K562 (cell line): ENCODE results near the gene FYTTD1. TPM values are rescaled to one million over a fixed set of nuclear protein-coding genes. Genes with fewer than 3 reads are reported as not detected.
A peak's percentile ranks its signal among the peaks of the same experiment; 100 is the strongest.

ENCODE experiments used
- CGGBP1 ChIP-seq: fragments of 250-450 bp; sonication (Bioruptor Pico); IDR thresholded peaks from 2 replicates; pipeline ENCODE4 v1.9.0; 2021; ENCODE audit warnings: mild to moderate bottlenecking
- CHCHD3 ChIP-seq: fragments of 250-450 bp; sonication (Bioruptor Pico); IDR thresholded peaks from 2 replicates; pipeline ENCODE4 v2.1.2; 2022; ENCODE audit warnings: mild to moderate bottlenecking
- DDX20 ChIP-seq: fragments of 450-650 bp; IDR thresholded peaks from 2 replicates; pipeline ENCODE4 v1.6.1; 2016; ENCODE audit warnings: missing genetic modification characterization, low read depth, mild to moderate bottlenecking, missing compliant biosample characterization, moderate library complexity
- HMBOX1 ChIP-seq: sonication (generic); IDR thresholded peaks from 2 replicates; pipeline ENCODE4 v1.6.1; 2016
- PBX2 ChIP-seq, 2 experiments: IDR thresholded peaks in 1 of 2; conservative IDR thresholded peaks in 1 of 2; 2 replicates each; pipeline ENCODE4 v1.6.1; 2016; ENCODE audit warnings: low read depth in 2 of 2, mild to moderate bottlenecking in 1 of 2, missing compliant biosample characterization in 1 of 2, missing genetic modification characterization in 1 of 2, moderate library complexity in 1 of 2
- SAP30 ChIP-seq: fragments of 200-600 bp; sonication (generic); IDR thresholded peaks from 2 replicates; pipeline ENCODE4 v1.6.1; 2012; ENCODE audit warnings: borderline replicate concordance, low read depth, mild to moderate bottlenecking, moderate library complexity, low read length, control low read depth, inconsistent platforms; ENCODE audit not compliant: insufficient read depth, poor library complexity, severe bottlenecking
- SMARCB1 ChIP-seq: IDR thresholded peaks from 2 replicates; pipeline ENCODE4 v1.6.1; 2011; ENCODE audit warnings: improper control_type of control experiment, low read depth; ENCODE audit not compliant: insufficient read length
- ZNF121 ChIP-seq: sonication (generic); formaldehyde crosslinking; conservative IDR thresholded peaks from 2 replicates; pipeline ENCODE4 v1.8.0; 2022; ENCODE audit warnings: missing genetic modification reagents
- ZNF3 ChIP-seq: fragments of 250-450 bp; sonication (Bioruptor Pico); IDR thresholded peaks from 2 replicates; pipeline ENCODE4 v1.5.0; 2021; ENCODE audit warnings: mild to moderate bottlenecking, moderate library complexity
- ZNF324 ChIP-seq: fragments of 250-450 bp; sonication (Bioruptor Pico); IDR thresholded peaks from 2 replicates; pipeline ENCODE4 v1.4.0; 2020; ENCODE audit warnings: mild to moderate bottlenecking
- polyA plus RNA-seq, 8 experiments: library from polyadenylated mRNA; depleted of rRNA in 4 of 8; stranded (reverse) in 5 of 8; unstranded in 3 of 8; fragments of >200 nt; fragmentation: Nextera tagmentation in 2 of 8; fragmentation: Illumina TruSeq in 1 of 8; extraction: Ambion mirVana in 2 of 8; extraction: Trizol in 1 of 8; gene quantifications; 2 replicates each; pipeline versions ENCODE4 v1.2.1 to v1.2.3, GENCODE V29; 2011 to 2014; ENCODE audit warnings: inconsistent platforms in 1 of 8, missing spikeins in 1 of 8
- total RNA-seq, 7 experiments: library from RNA; depleted of rRNA in 6 of 7; stranded (reverse); fragments of >200 nt in 6 of 7; fragmentation: Illumina TruSeq in 2 of 7; extraction: Trizol in 2 of 7; gene quantifications; 2 replicates each; pipeline versions ENCODE4 v1.2.1 to v1.2.3, GENCODE V29; 2011 to 2021; ENCODE audit warnings: low replicate concordance in 1 of 7
- TF ChIP-seq, protein P1 (sequence below): fragments of 450-650 bp; IDR thresholded peaks from 2 replicates; pipeline ENCODE4 v1.6.1; 2016; ENCODE audit warnings: low read depth, mild to moderate bottlenecking, moderate library complexity

FYTTD1 gene
- total and polyA plus RNA-seq, 9 of the 15 experiments (the other 6 are each of a cell fraction or from before 2014, with no cell fraction given): 35.7 to 106 (median 76.3) TPM

GRCh38 chr3:197791113-197791891 is 41.6 kb downstream of the FYTTD1 start, which contains the start of gene LRCH3 (continued):
- TF ChIP-seq HMBOX1 (no peak), ZNF324 (no peak), CHCHD3 (CRISPR knock-in tag) (no peak), DDX20 (tag) (no peak), SMARCB1 (no peak), ZNF121 (CRISPR knock-in tag) (no peak), PBX2 (CRISPR knock-in tag; IDR thresholded peaks at IDR 0.05; ENCODE audit: low read depth) (no peak), PBX2 (tag; conservative IDR thresholded peaks at IDR 0.05; ENCODE audit: low read depth) (no peak), SAP30 (no peak), ZNF3 (CRISPR knock-in tag) (no peak), CGGBP1 (CRISPR knock-in tag) (peak; percentile 6; the same call in 1 of the 2 replicates)
- TF ChIP-seq, protein P1, sequence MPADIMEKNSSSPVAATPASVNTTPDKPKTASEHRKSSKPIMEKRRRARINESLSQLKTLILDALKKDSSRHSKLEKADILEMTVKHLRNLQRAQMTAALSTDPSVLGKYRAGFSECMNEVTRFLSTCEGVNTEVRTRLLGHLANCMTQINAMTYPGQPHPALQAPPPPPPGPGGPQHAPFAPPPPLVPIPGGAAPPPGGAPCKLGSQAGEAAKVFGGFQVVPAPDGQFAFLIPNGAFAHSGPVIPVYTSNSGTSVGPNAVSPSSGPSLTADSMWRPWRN: no peak
